Gastrocnemius medialis (tissue), 4 donors: ENCODE results near the gene FAM168A. TPM values are rescaled to one million over a fixed set of nuclear protein-coding genes. Genes with fewer than 3 reads are reported as not detected.

ENCODE experiments used
- ATAC-seq, 2 donors: fragments of 150-250 bp; one replicate each; pipeline ENCODE4 v1.9.1; 2016
- DNase-seq, 2 donors: peaks; one replicate each; pipeline ENCODE4 v3.0.0-alpha.2; 2019
- H3K27ac ChIP-seq, 4 donors: fragments of 200-600 bp; sonication (generic); 1 replicate in 1 of 4; 2 replicates in 3 of 4; pipeline ENCODE4 v1.5.1; 2016 to 2018; ENCODE audit warnings: mild to moderate bottlenecking in 2 of 4, moderate library complexity in 1 of 4
- H3K27me3 ChIP-seq, 3 donors: fragments of 200-600 bp; sonication (generic) in 2 of 3; 1 replicate in 1 of 3; 2 replicates in 2 of 3; pipeline versions ENCODE4 v1.5.1 to v1.6.0; 2016 to 2019; ENCODE audit warnings: mild to moderate bottlenecking in 1 of 3, moderate library complexity in 1 of 3
- H3K36me3 ChIP-seq, 2 donors: fragments of 200-600 bp; sonication (generic) in 1 of 2; one replicate each; pipeline ENCODE4 v1.5.1; 2017 to 2018
- H3K4me1 ChIP-seq, 2 donors: fragments of 200-600 bp; sonication (generic) in 1 of 2; one replicate each; pipeline ENCODE4 v1.5.1; 2016 to 2017; ENCODE audit warnings: mild to moderate bottlenecking in 2 of 2
- H3K4me3 ChIP-seq, 4 donors: fragments of 200-600 bp; sonication (generic) in 3 of 4; 1 replicate in 1 of 4; 2 replicates in 3 of 4; pipeline ENCODE4 v1.5.1; 2016 to 2019; ENCODE audit warnings: mild to moderate bottlenecking in 2 of 4
- H3K9me3 ChIP-seq, 3 donors: fragments of 200-600 bp; sonication (generic) in 2 of 3; 1 replicate in 1 of 3; 2 replicates in 2 of 3; pipeline ENCODE4 v1.5.1; 2016 to 2019
- CTCF ChIP-seq, 5 experiments: fragments of 450-650 bp in 3 of 5; fragments of 200-600 bp in 2 of 5; sonication (generic) in 2 of 5; IDR thresholded peaks in 4 of 5; conservative IDR thresholded peaks in 1 of 5; 1 replicate in 4 of 5; 2 replicates in 1 of 5; pipeline ENCODE4 v1.5.1; 2016 to 2019; ENCODE audit warnings: antibody characterized with exemption in 5 of 5, mild to moderate bottlenecking in 3 of 5, moderate library complexity in 3 of 5
- POLR2A ChIP-seq, 2 donors: fragments of 450-650 bp; IDR thresholded peaks; one replicate each; pipeline ENCODE4 v1.6.1; 2017; ENCODE audit warnings: antibody characterized with exemption in 2 of 2, mild to moderate bottlenecking in 2 of 2, moderate library complexity in 2 of 2
- in situ Hi-C, 4 donors: fragments of 200-750 bp; cut with MboI; loops; one replicate each; pipeline versions ENCODE4 v1.15.0 to v1.8.0; 2017; ENCODE audit warnings: low sequenced_read_pairs in 4 of 4
- intact Hi-C: fragments of 100-400 bp; cut with DNase I; formaldehyde crosslinking; loops from one replicate; pipeline ENCODE4 v1.15.1; 2023; ENCODE audit warnings: low total_unique reads
- total RNA-seq, 4 donors: library from RNA; depleted of rRNA; stranded (reverse); fragments of >200 nt; gene quantifications; one replicate each; pipeline versions ENCODE4 v1.1.0 to v1.2.3, GENCODE V29; 2016

FAM168A gene
- total RNA-seq, 4 donors from 2014 or later = 15.9 to 29.3 (median 21.4) TPM

GRCh38 chr11:73592640-73593039, 5.3 kb downstream of the FAM168A start:
- intact Hi-C loops (no loop called here), in situ Hi-C loops (no loop called here)

GRCh38 chr11:73591743-73592142, 6.2 kb downstream of the FAM168A start:
- Histone ChIP-seq H3K4me3 (no peak overlapping the region), H3K4me1 (peaks cover 7 to 12% of the 10 kb centered on the region in 2 donors), H3K27ac (no peak overlapping the region), H3K9me3 (no peaks in the 10 kb centered on the region), H3K27me3 (no peaks in the 10 kb centered on the region), H3K36me3 (no peaks in the 10 kb centered on the region)
- intact Hi-C loops = no loop called here
- in situ Hi-C loops = no loop called here
- DNase-seq (no peak), ATAC-seq (no peak)
- TF ChIP-seq POLR2A (IDR thresholded peaks at IDR 0.05) (no peak), CTCF (IDR thresholded peaks at IDR 0.05 in 4 of 5, conservative IDR thresholded peaks at IDR 0.05 in 1 of 5) (no peak)

More at GRCh38 chr11:73592640-73593039, 5.3 kb downstream of the FAM168A start:
- no peak for DNase-seq
- no peaks in the 10 kb centered on the region for H3K9me3 ChIP-seq
- no peak overlapping the region for H3K4me3 ChIP-seq
- no peaks in the 10 kb centered on the region for H3K27me3 ChIP-seq
- no peak overlapping the region for H3K27ac ChIP-seq
- no peaks in the 10 kb centered on the region for H3K36me3 ChIP-seq
- peaks cover 15 to 18% of the 10 kb centered on the region in 2 donors for H3K4me1 ChIP-seq
- no peak for ATAC-seq
- TF ChIP-seq POLR2A (IDR thresholded peaks at IDR 0.05) = no peak
- no peak for TF ChIP-seq CTCF (IDR thresholded peaks at IDR 0.05 in 4 of 5, conservative IDR thresholded peaks at IDR 0.05 in 1 of 5)

GRCh38 chr11:73590991-73591390, 6.9 kb downstream of the FAM168A start:
- ATAC-seq (no peak), DNase-seq (no peak)
- Histone ChIP-seq H3K36me3 (no peaks in the 10 kb centered on the region), H3K4me3 (no peak overlapping the region), H3K27ac (no peak overlapping the region), H3K9me3 (no peaks in the 10 kb centered on the region), H3K27me3 (no peaks in the 10 kb centered on the region), H3K4me1 (peaks cover 3 to 5% of the 10 kb centered on the region in 2 donors)
- TF ChIP-seq POLR2A (IDR thresholded peaks at IDR 0.05) = no peak
- no peak for TF ChIP-seq CTCF (IDR thresholded peaks at IDR 0.05 in 4 of 5, conservative IDR thresholded peaks at IDR 0.05 in 1 of 5)
- intact Hi-C loops (no loop called here), in situ Hi-C loops (no loop called here)

- no peaks in the 10 kb centered on the region for H3K27me3 ChIP-seq
- no peaks in the 10 kb centered on the region for H3K9me3 ChIP-seq
- no peak for ATAC-seq
- H3K36me3 ChIP-seq = no peaks in the 10 kb centered on the region
- intact Hi-C loops = no loop called here
- TF ChIP-seq CTCF (IDR thresholded peaks at IDR 0.05 in 4 of 5, conservative IDR thresholded peaks at IDR 0.05 in 1 of 5) (no peak), POLR2A (IDR thresholded peaks at IDR 0.05) (no peak)
- no peak overlapping the region for H3K4me3 ChIP-seq
- peaks cover 0 to 3% of the 10 kb centered on the region in 2 donors for H3K4me1 ChIP-seq
- DNase-seq = no peak
- no peak overlapping the region for H3K27ac ChIP-seq
- in situ Hi-C loops = no loop called here
Observed at GRCh38 chr11:73586791-73587190, 11.1 kb downstream of the FAM168A start.
